K562 (cell line): ENCODE data around the gene ABCC10. TPM values are rescaled to one million over a fixed set of nuclear protein-coding genes. Genes with fewer than 3 reads are reported as not detected.

Experiments used
- ATAC-seq: fragments of 200-7000 bp; cut with Tn5 transposase; 3 replicates; pipeline ENCODE4 v1.9.1; 2020; ENCODE audit warnings: moderate library complexity
- BruUV-seq: library from RNA; stranded (reverse); fragments of 400-500 nt; replicated peaks from 2 replicates; lab custom pipeline; 2021; lab: Mats Ljungman, UMichigan
- CTCF ChIA-PET: fragments of 300-600 bp; formaldehyde crosslinking; extraction: SDS; loops from one replicate; lab custom pipeline; 2021; ENCODE audit warnings: low intra/inter-chr PET ratio; lab: Yijun Ruan, JAX
- POLR2A ChIA-PET: fragments of 300-600, 350-650 bp; sonication (Branson Sonifier 250); formaldehyde crosslinking; extraction: SDS; loops from one replicate; lab custom pipeline; 2021; ENCODE audit warnings: antibody characterized with exemption, inconsistent platforms; lab: Yijun Ruan, JAX
- DNase-seq, 4 experiments: peaks; one replicate each; pipeline versions ENCODE4 v3.0.0 to v3.0.0-alpha.2; 2011 to 2018; ENCODE audit warnings: low spot score in 3 of 4, mixed read lengths in 3 of 4; ENCODE audit errors: extremely low read depth in 1 of 4
- FAIRE-seq: peaks from 2 replicates; lab custom pipeline; 2011; peaks lifted over from hg19 to GRCh38; lab: Jason Lieb, UNC
- H2AFZ ChIP-seq: 2 replicates; pipeline ENCODE4 v1.6.0; 2011; ENCODE audit warnings: low read depth, low read length, control low read depth, inconsistent platforms
- H3K27ac ChIP-seq: fragments of 200-600 bp; 3 replicates; pipeline ENCODE4 v1.8.0; 2011; ENCODE audit warnings: low read depth, mild to moderate bottlenecking, control low read depth, inconsistent platforms, low read length, moderate library complexity, mixed read lengths; ENCODE audit errors: extremely low read depth
- H3K27me3 ChIP-seq, 2 experiments: fragments of 300-600 bp in 1 of 2; 2 replicates in 1 of 2; 3 replicates in 1 of 2; pipeline versions ENCODE4 v1.6.0 to v1.8.0; 2011; ENCODE audit warnings: inconsistent platforms in 2 of 2, low read length in 2 of 2, mild to moderate bottlenecking in 1 of 2, mixed read lengths in 1 of 2, moderate library complexity in 1 of 2; ENCODE audit not compliant: control insufficient read depth in 2 of 2, insufficient read depth in 2 of 2
- H3K36me3 ChIP-seq: fragments of 300-600 bp; 3 replicates; pipeline ENCODE4 v1.8.0; 2011; ENCODE audit warnings: mild to moderate bottlenecking, low read length, inconsistent platforms; ENCODE audit not compliant: control insufficient read depth, insufficient read depth
- H3K4me1 ChIP-seq, 2 experiments: fragments of 200-600 bp in 1 of 2; replicated peaks in 1 of 2; 2 replicates in 1 of 2; 3 replicates in 1 of 2; pipeline versions ENCODE4 v1.5.1 to v1.8.0; 2011; ENCODE audit warnings: inconsistent platforms in 2 of 2, low read length in 2 of 2, mild to moderate bottlenecking in 1 of 2, mixed read lengths in 1 of 2, moderate library complexity in 1 of 2; ENCODE audit not compliant: control insufficient read depth in 2 of 2, insufficient read depth in 2 of 2
- H3K4me2 ChIP-seq: 2 replicates; pipeline ENCODE4 v1.6.1; 2011; ENCODE audit warnings: low read length, control low read depth, inconsistent platforms, mixed read lengths; ENCODE audit not compliant: insufficient read depth
- H3K4me3 ChIP-seq: fragments of 200-600 bp; sonication (generic), shearing (Covaris generic); 2 replicates; pipeline ENCODE4 v1.5.1; 2016; ENCODE audit warnings: control low read depth, inconsistent platforms
- H3K79me2 ChIP-seq: fragments of 200-600 bp; 3 replicates; pipeline ENCODE4 v1.8.0; 2011; ENCODE audit warnings: low read length, inconsistent platforms; ENCODE audit not compliant: control insufficient read depth, insufficient read depth
- H3K9ac ChIP-seq, 2 experiments: 2 replicates each; pipeline versions ENCODE4 v1.6.0 to v1.6.1; 2011; ENCODE audit warnings: low read depth in 2 of 2, low read length in 2 of 2, control low read depth in 1 of 2, inconsistent platforms in 1 of 2, mild to moderate bottlenecking in 1 of 2, mixed read lengths in 1 of 2; ENCODE audit not compliant: insufficient read depth in 1 of 2
- H3K9me1 ChIP-seq: one replicate; pipeline ENCODE4 v1.6.0; 2011; ENCODE audit warnings: inconsistent platforms, mild to moderate bottlenecking, low read length, moderate library complexity; ENCODE audit not compliant: control insufficient read depth, insufficient read depth
- H3K9me3 ChIP-seq: replicated peaks from 2 replicates; pipeline ENCODE4 v1.5.1; 2011; ENCODE audit warnings: low read depth, low read length, inconsistent platforms; ENCODE audit not compliant: control insufficient read depth, insufficient read depth
- H4K20me1 ChIP-seq: replicated peaks from 2 replicates; pipeline ENCODE4 v1.6.1; 2011; ENCODE audit warnings: low read length, inconsistent platforms, mixed read lengths; ENCODE audit not compliant: control insufficient read depth, insufficient read depth
- ARID2 ChIP-seq: fragments of 450-650 bp; IDR thresholded peaks from 2 replicates; pipeline ENCODE4 v1.6.1; 2017; ENCODE audit warnings: antibody characterized with exemption, mild to moderate bottlenecking
- BCOR ChIP-seq: fragments of 450-650 bp; IDR thresholded peaks from 2 replicates; pipeline ENCODE4 v1.6.1; 2016
- CCNT2 ChIP-seq: IDR thresholded peaks from 2 replicates; pipeline ENCODE4 v1.6.1; 2011; ENCODE audit warnings: borderline replicate concordance, low read depth, mild to moderate bottlenecking, moderate library complexity, mixed read lengths, low read length; ENCODE audit not compliant: insufficient read length; ENCODE audit errors: extremely low read depth
- CREB1 ChIP-seq, 2 experiments: sonication (generic) in 1 of 2; formaldehyde crosslinking in 1 of 2; IDR thresholded peaks; 2 replicates each; pipeline versions ENCODE4 v1.6.1 to v1.8.0; 2012 to 2022; ENCODE audit warnings: inconsistent platforms in 1 of 2, mild to moderate bottlenecking in 1 of 2, missing genetic modification reagents in 1 of 2, moderate library complexity in 1 of 2
- DPF2 ChIP-seq: fragments of 450-650 bp; IDR thresholded peaks from 2 replicates; pipeline ENCODE4 v1.6.1; 2016
- HNRNPK ChIP-seq: fragments of 200-400 bp; formaldehyde crosslinking; IDR thresholded peaks from one replicate; pipeline ENCODE4 v1.6.1; 2018; ENCODE audit warnings: mild to moderate bottlenecking, low read depth, low read length; ENCODE audit not compliant: poor library complexity, severe bottlenecking
- KLF1 ChIP-seq: fragments of 450-650 bp; IDR thresholded peaks from 2 replicates; pipeline ENCODE4 v1.6.1; 2016; ENCODE audit warnings: missing genetic modification characterization, missing compliant biosample characterization
- MCM5 ChIP-seq: fragments of 450-650 bp; IDR thresholded peaks from 2 replicates; pipeline ENCODE4 v1.6.1; 2016; ENCODE audit warnings: low read depth
- MED1 ChIP-seq: sonication (generic); formaldehyde crosslinking; IDR thresholded peaks from 2 replicates; pipeline ENCODE4 v1.8.1; 2023; ENCODE audit warnings: missing genetic modification reagents, borderline replicate concordance
- MTA3 ChIP-seq: fragments of 450-650 bp; formaldehyde crosslinking; IDR thresholded peaks from 2 replicates; pipeline ENCODE4 v1.6.1; 2017; ENCODE audit warnings: mild to moderate bottlenecking, borderline replicate concordance
- NCOA6 ChIP-seq: fragments of 450-650 bp; IDR thresholded peaks from 2 replicates; pipeline ENCODE4 v1.6.1; 2017; ENCODE audit warnings: mild to moderate bottlenecking
- RB1 ChIP-seq: fragments of 450-650 bp; IDR thresholded peaks from 2 replicates; pipeline ENCODE4 v1.6.1; 2017; ENCODE audit warnings: low read depth, mild to moderate bottlenecking
- SMARCA4 ChIP-seq: fragments of 450-650 bp; IDR thresholded peaks from 2 replicates; pipeline ENCODE4 v1.6.1; 2016
- SOX6 ChIP-seq: fragments of 450-650 bp; IDR thresholded peaks from 2 replicates; pipeline ENCODE4 v1.6.1; 2014; ENCODE audit warnings: mild to moderate bottlenecking
- ZBTB7A ChIP-seq: IDR thresholded peaks from 2 replicates; pipeline ENCODE4 v1.6.1; 2011; ENCODE audit warnings: low read depth, mild to moderate bottlenecking, low read length, moderate library complexity, borderline replicate concordance; ENCODE audit not compliant: control insufficient read depth
- WGBS: fragments of 100-300 bp; shearing (Covaris generic); methylation state at CpG from one replicate; pipeline ENCODE4 v1.1.6; 2016; ENCODE audit warnings: low coverage, mixed read lengths; ENCODE audit not compliant: insufficient coverage; ENCODE audit errors: missing lambda C conversion rate; 5-methylcytosine and 5-hydroxymethylcytosine counted together
- in situ Hi-C: fragments of 300-500 bp; cut with MboI; formaldehyde crosslinking; loops from 4 replicates; pipeline ENCODE4 v1.15.0; 2018; ENCODE audit warnings: inconsistent platforms, mixed read lengths
- intact Hi-C: fragments of 100-400 bp; cut with micrococcal nuclease; formaldehyde crosslinking; loops from 2 replicates; pipeline ENCODE4 v1.14.2; 2022
- polyA plus RNA-seq, 8 experiments: library from polyadenylated mRNA; depleted of rRNA in 4 of 8; stranded (reverse) in 5 of 8; unstranded in 3 of 8; fragments of >200 nt; fragmentation: Nextera tagmentation in 2 of 8; fragmentation: Illumina TruSeq in 1 of 8; extraction: Ambion mirVana in 2 of 8; extraction: Trizol in 1 of 8; gene quantifications; 2 replicates each; pipeline versions ENCODE4 v1.2.1 to v1.2.3, GENCODE V29; 2011 to 2014; ENCODE audit warnings: inconsistent platforms in 1 of 8, missing spikeins in 1 of 8
- total RNA-seq, 7 experiments: library from RNA; depleted of rRNA in 6 of 7; stranded (reverse); fragments of >200 nt in 6 of 7; fragmentation: Illumina TruSeq in 2 of 7; extraction: Trizol in 2 of 7; gene quantifications; 2 replicates each; pipeline versions ENCODE4 v1.2.1 to v1.2.3, GENCODE V29; 2011 to 2021; ENCODE audit warnings: low replicate concordance in 1 of 7
- TF ChIP-seq, protein P1 (sequence below): conservative IDR thresholded peaks from 2 replicates; pipeline ENCODE4 v1.6.1; 2011; ENCODE audit warnings: low read depth, mild to moderate bottlenecking, low read length; ENCODE audit not compliant: control insufficient read depth
- TF ChIP-seq, protein P2 (sequence below), 2 experiments: fragments of 150-350 bp in 1 of 2; IDR thresholded peaks; 2 replicates each; pipeline ENCODE4 v1.6.1; 2012 to 2016; ENCODE audit warnings: low read depth in 2 of 2, low read length in 2 of 2, mild to moderate bottlenecking in 1 of 2, moderate library complexity in 1 of 2

ABCC10 gene
- total and polyA plus RNA-seq, 9 of the 15 experiments (the other 6 are each of a cell fraction or from before 2014, with no cell fraction given) = 2.4 to 29.1 (median 13.7) TPM

DNA sequence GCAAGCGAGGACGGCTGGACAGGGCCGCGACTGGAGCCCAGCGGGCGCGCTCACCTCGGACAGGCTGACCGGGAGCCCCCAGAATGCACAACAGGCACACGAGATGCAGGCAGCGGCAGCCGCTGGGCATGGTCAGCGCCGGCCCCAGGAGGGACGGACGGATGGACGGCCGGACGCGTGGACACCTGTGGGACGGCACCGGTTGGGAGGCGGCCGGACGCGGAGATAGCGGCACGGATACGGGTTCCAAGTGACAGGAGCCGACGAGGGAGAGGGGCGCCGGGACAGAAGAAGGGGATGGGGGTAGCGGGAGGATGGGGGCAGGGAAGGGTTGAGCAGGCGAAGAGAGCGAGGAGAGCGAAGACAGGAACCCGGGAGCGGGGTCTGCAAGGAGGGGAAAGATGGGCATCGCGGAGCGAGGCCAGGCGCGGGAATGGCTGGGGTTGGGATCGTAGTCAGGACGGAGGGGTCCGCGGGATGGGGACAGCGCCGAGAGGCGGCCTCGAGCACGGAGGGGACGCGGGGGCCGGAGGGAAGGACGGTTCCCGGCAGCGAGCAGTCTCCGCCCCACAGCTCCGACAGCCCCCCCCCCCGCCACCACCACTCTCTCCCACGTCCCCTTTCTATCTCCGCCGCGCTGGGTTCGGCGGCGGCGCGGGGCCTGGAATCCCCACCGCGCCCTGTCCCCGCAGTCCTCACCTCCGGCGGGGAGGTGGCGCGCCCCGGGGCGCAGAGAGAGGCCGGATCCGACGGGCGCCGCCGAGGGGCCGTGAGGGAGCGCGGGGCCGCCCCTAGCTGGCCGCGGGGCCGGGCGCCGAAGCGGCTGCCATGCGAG lies 27.6 kb downstream of the ABCC10 start:
- peaks cover 0 to 18% of the 10 kb centered on the region in 2 experiments; a peak in 4 of 5 replicates for H3K4me1 ChIP-seq
- no peaks in the 10 kb centered on the region for H3K9me1 ChIP-seq
- under 1% methylated on average over 50 of the region's 97 CpGs for WGBS
- H3K9ac ChIP-seq = peak overlapping the region; percentile 21 to 91; a peak in 3 of 4 replicates
- peaks cover 11% of the 10 kb centered on the region; the same call in 1 of the 3 replicates for H3K36me3 ChIP-seq
- H3K27ac ChIP-seq = no peak overlapping the region
- peak overlapping the region; percentile 53 for H3K4me3 ChIP-seq
- H3K9me3 ChIP-seq = 0 out of 2 replicates have a peak, but pooled peaks cover 6% of the 10 kb centered on the region
- CTCF ChIA-PET = interaction anchor here (0.6 to 1.7 kb wide), 5 partner anchors 41 to 52 kb away, joined by 3 to 13 read pairs (median 6); no protein-coding TSS in a partner anchor
- DNase-seq (peak; percentile 89 to 90 (median 90)), ATAC-seq (peak; percentile 96), FAIRE-seq (no peak)
- in situ Hi-C loops = no loop called here
- no peaks in the 10 kb centered on the region for H4K20me1 ChIP-seq
- POLR2A ChIA-PET = interaction anchor here (0.6 to 0.7 kb wide), 5 partner anchors 9 to 193 kb away, joined by 3 to 5 read pairs (median 4); no protein-coding TSS in a partner anchor
- H3K4me2 ChIP-seq = peak overlapping the region; percentile 79
- H3K79me2 ChIP-seq = no peaks in the 10 kb centered on the region
- no TSS peak for BruUV-seq
- intact Hi-C loops = loop anchor here (1.0 to 2.0 kb wide), 2 partner anchors 41 to 52 kb away; no protein-coding TSS in a partner anchor
- peak overlapping the region; percentile 93 for H2AFZ ChIP-seq
- H3K27me3 ChIP-seq = no peaks in the 10 kb centered on the region; a peak in 1 of 5 replicates
- no peak for TF ChIP-seq KLF1 (tag)
- peak; percentile 82 for TF ChIP-seq RB1
- no peak for TF ChIP-seq MCM5
- no peak for TF ChIP-seq SOX6
- TF ChIP-seq CCNT2 = peak; percentile 47
- peak; percentile 85 for TF ChIP-seq NCOA6
- peak; percentile 69 for TF ChIP-seq ARID2
- TF ChIP-seq, protein P1, sequence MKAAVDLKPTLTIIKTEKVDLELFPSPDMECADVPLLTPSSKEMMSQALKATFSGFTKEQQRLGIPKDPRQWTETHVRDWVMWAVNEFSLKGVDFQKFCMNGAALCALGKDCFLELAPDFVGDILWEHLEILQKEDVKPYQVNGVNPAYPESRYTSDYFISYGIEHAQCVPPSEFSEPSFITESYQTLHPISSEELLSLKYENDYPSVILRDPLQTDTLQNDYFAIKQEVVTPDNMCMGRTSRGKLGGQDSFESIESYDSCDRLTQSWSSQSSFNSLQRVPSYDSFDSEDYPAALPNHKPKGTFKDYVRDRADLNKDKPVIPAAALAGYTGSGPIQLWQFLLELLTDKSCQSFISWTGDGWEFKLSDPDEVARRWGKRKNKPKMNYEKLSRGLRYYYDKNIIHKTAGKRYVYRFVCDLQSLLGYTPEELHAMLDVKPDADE = peak; percentile 36; the same call in 1 of the 2 replicates
- TF ChIP-seq MTA3 = peak; percentile 77
- TF ChIP-seq, protein P2, sequence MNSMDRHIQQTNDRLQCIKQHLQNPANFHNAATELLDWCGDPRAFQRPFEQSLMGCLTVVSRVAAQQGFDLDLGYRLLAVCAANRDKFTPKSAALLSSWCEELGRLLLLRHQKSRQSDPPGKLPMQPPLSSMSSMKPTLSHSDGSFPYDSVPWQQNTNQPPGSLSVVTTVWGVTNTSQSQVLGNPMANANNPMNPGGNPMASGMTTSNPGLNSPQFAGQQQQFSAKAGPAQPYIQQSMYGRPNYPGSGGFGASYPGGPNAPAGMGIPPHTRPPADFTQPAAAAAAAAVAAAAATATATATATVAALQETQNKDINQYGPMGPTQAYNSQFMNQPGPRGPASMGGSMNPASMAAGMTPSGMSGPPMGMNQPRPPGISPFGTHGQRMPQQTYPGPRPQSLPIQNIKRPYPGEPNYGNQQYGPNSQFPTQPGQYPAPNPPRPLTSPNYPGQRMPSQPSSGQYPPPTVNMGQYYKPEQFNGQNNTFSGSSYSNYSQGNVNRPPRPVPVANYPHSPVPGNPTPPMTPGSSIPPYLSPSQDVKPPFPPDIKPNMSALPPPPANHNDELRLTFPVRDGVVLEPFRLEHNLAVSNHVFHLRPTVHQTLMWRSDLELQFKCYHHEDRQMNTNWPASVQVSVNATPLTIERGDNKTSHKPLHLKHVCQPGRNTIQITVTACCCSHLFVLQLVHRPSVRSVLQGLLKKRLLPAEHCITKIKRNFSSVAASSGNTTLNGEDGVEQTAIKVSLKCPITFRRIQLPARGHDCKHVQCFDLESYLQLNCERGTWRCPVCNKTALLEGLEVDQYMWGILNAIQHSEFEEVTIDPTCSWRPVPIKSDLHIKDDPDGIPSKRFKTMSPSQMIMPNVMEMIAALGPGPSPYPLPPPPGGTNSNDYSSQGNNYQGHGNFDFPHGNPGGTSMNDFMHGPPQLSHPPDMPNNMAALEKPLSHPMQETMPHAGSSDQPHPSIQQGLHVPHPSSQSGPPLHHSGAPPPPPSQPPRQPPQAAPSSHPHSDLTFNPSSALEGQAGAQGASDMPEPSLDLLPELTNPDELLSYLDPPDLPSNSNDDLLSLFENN (IDR thresholded peaks at IDR 0.05; ENCODE audit: low read depth in 2 of 2, low read length in 2 of 2) = peak in 1 of 2 experiments; percentile 35; a peak in 1 of 4 replicates
- 0 out of 2 replicates have a peak, but pooled peaks have one; percentile 24 for TF ChIP-seq CREB1 (IDR thresholded peaks at IDR 0.05)
- TF ChIP-seq CREB1 (CRISPR knock-in tag; IDR thresholded peaks at IDR 0.05) = 0 out of 2 replicates have a peak, but pooled peaks have one; percentile 35
- peak; percentile 51; the same call in 1 of the 2 replicates for TF ChIP-seq ZBTB7A
- TF ChIP-seq HNRNPK = peak; percentile 38
- peak; percentile 70; the same call in 1 of the 2 replicates for TF ChIP-seq BCOR
- no peak for TF ChIP-seq MED1 (CRISPR knock-in tag)
- peak; percentile 28; the same call in 1 of the 2 replicates for TF ChIP-seq SMARCA4
- no peak for TF ChIP-seq DPF2
